ENCODE measurements around the gene PLK3. TPM values are rescaled to one million over a fixed set of nuclear protein-coding genes. Genes with fewer than 3 reads are reported as not detected.
"Not testable (repeated sequence)": the region's sequence is repeated elsewhere in the genome, so short reads cannot be mapped to it uniquely, and the experiment has no call there.

The PLK3 gene
- polyA plus RNA-seq, 3 donors: 5.9 to 8.0 (median 7.7) TPM

DNA sequence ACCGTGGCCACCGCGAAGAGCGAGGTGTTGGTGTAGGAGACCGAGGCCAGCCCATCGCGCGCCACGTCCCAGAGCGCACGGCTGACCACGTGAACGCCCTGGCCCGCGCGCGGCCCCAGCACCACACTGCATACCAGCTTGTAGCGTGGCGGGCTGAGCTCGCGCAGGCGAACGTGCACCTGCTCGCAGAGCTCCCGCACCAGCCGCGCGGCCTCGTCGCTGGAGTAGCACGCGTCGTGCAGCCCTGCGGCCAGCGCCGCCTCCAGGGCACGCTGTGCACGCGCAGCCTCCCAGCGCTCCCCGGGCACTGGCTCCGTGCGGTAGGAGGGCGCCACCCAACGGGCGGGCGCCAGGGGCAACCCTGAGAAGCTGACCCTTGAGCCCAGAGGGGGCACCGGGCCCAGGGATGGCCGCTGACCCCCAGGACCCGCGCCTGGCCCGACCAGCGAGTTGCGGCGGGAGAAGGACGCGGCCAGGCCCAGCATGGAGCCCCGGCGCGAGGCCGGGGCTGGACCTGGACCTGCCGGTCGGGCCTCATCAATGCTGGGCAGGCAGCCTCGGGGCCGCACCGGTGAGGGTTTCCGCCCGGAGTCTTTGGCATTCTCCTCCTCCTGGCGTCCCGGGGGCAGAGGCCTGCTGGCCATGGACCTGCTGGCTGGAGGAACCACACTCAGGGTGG lies 6.0 kb downstream of the PLK3 start:
- no peak for DNase-seq (ENCODE audit: extremely low read depth in 1 of 11, low read depth in 9 of 11, low spot score in 4 of 11)

DNA sequence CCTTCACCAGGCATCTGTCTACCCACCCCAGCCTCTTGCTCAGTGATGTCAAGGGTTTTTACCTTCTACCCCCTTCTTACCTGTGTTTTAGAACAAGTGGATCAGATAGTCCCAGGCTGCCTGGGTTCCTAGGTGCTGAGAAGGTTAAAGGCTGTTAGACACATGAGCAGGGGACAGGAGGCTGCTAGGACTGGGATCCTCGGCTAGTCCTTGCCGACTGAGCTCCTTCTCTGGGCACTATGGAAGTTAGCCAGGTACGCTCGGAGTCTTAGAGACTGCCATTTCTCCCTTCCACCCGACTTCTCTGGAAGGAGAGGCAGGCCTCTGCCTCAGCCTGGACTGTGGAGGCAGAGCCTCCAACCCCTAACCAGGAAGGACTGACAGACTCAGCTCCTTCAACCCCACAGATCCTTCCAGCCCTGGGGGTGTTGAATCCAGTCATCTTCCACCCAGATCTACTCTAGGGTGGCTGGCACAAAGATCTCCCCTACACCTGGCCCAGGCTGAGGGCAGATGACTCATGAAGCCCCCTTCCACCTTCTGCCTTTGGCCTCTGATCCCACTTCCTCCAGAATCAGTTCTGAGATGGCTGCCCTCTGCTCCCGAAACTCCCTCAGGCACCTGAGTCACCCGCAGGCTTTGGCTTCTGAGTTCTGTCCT lies 6.7 kb downstream of the PLK3 start, which contains the start of gene DYNLT4:
Gene DYNLT4, minus strand, starts transcription at position 648 of the 660 bp plus-strand sequence. CDS start 683 bp downstream, outside the sequence.
- no peak for DNase-seq (ENCODE audit: extremely low read depth in 1 of 11, low read depth in 9 of 11, low spot score in 4 of 11)

GRCh38 chr1:44807364-44808062 lies 7.3 kb downstream of the PLK3 start:
- DNase-seq (ENCODE audit: extremely low read depth in 1 of 11, low read depth in 9 of 11, low spot score in 4 of 11): peak in 9 of 11 donors; percentile 83 to 93 (median 89)

DNA sequence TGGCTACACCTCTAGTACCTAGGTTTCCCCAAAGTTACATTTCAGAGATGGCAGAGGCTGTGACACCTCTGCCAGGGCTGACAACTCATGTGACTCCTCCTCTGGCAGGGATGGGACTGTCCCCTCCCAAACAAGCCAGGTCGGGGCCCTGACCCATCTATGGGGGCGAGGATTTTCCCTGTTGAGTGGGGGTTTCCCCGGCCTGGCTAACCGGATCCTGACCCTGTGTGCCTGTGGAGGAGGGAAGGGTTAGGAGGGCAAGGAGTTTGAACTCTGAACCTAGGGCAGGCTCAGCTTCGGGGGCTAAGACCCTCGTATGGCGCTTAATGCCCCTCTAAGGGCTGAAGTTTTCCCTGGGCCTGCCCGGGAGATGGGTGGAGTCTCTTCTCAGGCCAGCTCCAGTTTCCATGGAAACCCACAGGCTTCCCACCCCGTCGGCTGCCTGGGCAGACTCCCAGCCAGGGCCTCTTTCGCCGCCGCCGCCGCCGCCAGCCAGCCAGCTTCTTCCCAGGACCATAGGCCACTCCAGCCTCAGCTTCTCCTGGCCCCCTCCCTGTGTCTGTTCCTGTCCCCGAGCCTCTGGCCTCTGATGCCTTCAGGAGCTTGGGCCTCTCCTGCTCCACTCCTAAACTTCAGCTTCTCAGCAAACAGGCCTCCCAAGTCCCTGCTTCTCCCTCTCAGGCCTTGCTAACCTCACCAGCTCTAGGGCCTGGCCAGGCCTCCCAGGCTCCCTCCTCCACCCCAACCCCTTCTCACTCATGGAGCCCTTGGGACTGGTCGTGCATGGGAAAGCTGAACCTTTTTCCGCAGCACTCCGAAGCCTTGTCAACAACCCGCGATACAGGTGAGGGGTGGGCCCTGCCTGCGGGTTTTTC lies 8.1 kb downstream of the PLK3 start, which contains the start of gene BTBD19:
Gene BTBD19, plus strand, starts transcription at position 461 of the 875 bp plus-strand sequence. Its CDS starts 298 bp downstream, at position 759.
- DNase-seq (ENCODE audit: extremely low read depth in 1 of 11, low read depth in 9 of 11, low spot score in 4 of 11): peak in 8 of 11 donors; percentile 74 to 90 (median 86)

- DNase-seq (ENCODE audit: extremely low read depth in 1 of 11, low read depth in 9 of 11, low spot score in 4 of 11): no peak
Observed at GRCh38 chr1:44808938-44809917, 9.1 kb downstream of the PLK3 start.

- DNase-seq (ENCODE audit: extremely low read depth in 1 of 11, low read depth in 9 of 11, low spot score in 4 of 11): no peak
Observed at GRCh38 chr1:44810101-44810761, 10.1 kb downstream of the PLK3 start.

DNA sequence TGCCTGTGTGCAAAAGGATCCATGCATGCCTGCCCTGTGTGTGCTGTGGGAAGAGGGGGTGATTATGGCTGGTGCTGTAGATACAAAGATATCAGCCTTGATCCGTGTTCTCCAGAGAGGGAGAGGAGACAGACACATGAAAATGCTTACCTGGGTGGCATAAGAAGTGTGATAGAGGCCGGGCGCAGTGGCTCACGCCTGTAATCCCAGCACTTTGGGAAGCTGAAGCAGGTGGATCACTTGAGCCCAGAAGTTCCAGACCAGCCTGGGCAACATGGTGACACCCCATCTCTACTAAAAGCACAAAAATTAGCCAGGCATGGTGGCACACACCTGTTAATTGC lies 10.6 kb downstream of the PLK3 start:
- not testable (repeated sequence) for DNase-seq (ENCODE audit: extremely low read depth in 1 of 11, low read depth in 9 of 11, low spot score in 4 of 11)

DNA sequence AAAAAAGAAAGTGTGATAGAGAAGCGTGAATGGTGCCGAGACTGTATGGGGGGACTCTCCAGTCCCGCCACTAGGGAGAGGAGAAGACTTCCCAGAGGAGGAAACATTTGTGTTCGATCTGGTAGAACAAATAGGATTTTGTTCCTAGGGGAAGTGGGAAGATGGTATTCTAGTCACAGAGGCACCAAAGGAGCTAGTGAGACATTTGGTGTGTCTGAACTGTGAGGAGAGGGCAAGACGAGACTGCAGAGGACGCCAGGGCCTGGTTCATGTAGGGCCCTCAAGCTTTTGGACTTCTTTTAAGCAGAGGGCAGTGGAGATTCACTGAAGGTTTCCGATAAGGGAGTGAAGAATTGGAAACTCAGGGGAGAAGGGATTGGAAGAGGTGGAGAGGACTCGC lies 11.1 kb downstream of the PLK3 start:
- DNase-seq (ENCODE audit: extremely low read depth in 1 of 11, low read depth in 9 of 11, low spot score in 4 of 11): no peak

DNA sequence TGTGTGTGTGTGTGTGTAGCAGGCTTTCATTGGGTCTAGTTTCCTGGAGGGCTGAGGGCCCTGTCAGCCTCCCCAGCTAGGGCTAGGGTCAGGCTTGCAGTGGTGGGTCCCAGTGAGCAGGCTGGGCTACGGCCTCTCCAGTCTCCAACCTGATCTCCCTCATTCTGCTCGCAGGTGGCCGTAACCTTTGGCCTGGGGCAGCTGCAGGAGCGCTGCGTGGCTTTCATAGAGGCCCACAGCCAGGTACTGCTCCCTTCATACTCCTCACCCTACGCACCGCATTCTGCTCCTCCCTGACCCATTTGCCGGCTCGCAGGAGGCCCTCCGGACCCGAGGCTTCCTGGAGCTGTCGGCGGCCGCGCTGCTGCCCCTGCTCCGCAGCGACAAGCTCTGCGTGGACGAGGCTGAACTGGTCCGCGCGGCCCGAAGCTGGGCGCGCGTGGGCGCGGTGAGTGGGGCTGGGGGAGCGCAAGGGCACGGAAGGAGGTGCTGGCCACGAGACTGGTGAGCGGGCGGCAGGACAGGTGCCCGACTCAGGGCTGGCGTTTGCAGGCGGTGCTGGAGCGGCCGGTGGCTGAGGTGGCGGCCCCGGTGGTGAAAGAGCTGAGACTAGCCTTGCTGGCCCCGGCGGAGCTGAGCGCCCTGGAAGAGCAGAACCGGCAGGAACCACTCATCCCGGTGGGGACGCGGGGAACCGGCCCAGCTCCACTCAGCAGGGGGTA lies 12.8 kb downstream of the PLK3 start:
- DNase-seq (ENCODE audit: extremely low read depth in 1 of 11, low read depth in 9 of 11, low spot score in 4 of 11): peak in 1 of 11 donors; percentile 20

DNA sequence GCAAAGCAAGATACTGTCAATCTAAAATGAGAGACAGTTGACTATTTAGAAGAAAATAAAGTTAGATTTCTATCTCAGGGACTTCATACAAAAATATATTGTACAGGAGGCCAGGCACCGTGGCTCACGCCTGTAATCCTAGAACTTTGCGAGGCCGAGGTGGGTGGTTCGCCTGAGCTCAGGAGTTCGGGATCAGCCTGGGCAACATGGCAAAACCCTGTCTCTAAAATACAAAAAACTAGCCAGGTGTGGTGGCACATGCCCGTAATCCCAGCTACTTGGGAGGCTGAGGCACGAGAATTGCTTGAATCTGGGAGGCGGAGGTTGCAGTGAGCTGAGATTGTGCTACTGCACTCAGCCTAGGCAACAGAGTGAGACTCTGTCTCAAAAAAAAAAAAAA lies 15.7 kb downstream of the PLK3 start:
- not testable (repeated sequence) for DNase-seq (ENCODE audit: extremely low read depth in 1 of 11, low read depth in 9 of 11, low spot score in 4 of 11)

DNA sequence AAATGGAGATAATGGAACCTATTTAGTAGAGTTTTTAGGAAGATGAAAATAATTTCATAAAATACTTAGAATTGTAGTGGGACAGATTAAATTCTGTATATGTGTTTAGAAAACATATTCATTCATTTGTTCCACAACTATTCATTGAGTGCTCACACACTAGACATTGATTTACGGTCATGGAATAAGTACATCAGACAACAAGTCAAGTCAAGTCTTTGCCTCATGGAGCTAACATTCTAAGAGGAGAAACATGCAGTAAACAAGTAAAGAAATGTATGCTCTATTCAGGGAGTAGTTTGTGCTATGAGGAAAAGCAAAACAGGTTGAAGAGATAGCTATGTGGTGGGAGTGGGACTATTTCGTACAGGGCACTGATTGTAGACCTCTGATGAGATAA lies 17.1 kb downstream of the PLK3 start:
- no peak for DNase-seq (ENCODE audit: extremely low read depth in 1 of 11, low read depth in 9 of 11, low spot score in 4 of 11)

DNA sequence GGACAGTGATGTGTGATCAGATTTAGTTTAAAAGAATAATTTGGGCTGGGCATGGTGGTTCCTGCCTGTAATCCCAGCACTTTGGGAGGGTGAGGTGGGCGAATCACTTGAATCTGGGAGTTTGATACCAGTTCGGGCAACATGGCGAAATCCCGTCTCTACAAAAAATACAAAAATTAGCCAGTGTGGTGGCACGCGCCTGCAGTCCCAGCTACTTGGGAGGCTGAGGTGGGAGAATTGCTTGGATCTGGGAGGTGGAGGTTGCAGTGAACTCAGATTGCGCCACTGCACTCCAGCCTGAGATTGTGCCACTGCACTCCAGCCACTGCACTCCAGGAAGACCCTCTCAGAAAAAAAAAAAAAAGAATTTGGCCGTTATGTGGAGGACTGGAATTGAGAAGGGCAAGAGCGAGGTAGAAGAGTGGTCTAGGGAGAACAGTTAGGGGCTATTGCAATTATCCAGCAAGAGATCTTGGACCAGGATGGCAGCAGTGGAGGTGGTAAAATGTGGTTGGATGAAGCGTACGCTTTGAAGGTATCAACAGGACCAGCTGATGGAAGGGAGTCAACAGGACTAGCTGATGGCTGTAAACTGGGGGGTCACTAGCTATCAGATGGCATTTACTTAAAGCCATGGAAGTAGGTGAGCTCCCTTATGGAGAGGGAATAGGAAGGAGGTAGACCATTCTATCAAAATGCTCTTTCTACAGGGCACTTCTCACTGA lies 17.8 kb downstream of the PLK3 start:
- no peak for DNase-seq (ENCODE audit: extremely low read depth in 1 of 11, low read depth in 9 of 11, low spot score in 4 of 11)

DNA sequence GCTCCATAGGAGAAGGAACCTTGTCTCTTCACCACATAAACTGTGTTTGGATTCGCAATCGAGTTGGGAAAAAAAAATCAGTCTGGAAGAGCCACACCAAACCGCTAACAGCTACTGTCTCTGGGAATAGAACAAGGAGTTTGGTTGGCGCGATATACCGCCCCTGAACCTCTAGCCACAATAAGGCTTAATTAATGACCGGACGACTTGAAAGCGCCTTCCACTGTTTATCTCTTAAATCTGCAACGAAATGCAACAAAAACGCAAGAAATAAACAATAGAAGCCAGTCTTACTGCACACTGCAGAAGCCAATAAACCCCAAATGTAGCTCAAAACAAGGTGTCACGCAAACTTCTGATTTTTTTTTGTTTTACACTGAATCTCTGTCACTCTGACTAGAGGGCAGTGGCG lies 19.0 kb downstream of the PLK3 start:
- no peak for DNase-seq (ENCODE audit: extremely low read depth in 1 of 11, low read depth in 9 of 11, low spot score in 4 of 11)

DNA sequence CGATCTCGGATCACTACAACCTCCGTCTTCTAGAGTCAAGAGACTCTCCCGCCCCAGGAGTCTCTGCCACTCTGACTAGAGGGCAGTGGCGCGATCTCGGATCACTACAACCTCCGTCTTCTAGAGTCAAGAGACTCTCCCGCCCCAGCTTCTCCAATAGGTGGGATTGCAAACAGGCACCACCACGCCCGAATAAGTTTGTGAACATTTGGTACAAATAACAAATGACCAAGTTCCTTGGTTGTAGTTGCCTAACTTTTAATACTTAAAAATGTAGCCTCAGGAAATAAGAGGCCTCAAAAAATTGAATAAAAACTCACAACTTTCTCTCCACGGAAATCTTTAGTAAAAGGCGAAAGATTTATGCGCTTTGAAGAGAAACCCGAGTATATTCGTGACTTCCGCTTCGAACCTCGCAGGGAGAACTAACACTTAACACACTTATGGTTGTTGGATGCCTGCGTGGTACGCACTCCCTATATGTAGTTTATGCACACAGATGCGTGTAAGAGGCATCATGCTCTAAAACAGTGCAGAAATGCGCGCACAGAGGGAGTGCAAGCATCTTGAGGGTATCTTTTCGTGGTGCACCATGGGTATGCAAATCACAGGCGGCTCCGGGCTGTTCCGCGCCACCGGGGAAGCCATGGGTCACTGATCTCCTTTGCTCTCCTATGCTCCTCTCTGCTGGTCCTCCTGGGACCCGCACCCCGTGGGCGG lies 19.6 kb downstream of the PLK3 start:
- peak in 7 of 11 donors; percentile 67 to 84 (median 79) for DNase-seq (ENCODE audit: extremely low read depth in 1 of 11, low read depth in 9 of 11, low spot score in 4 of 11)

Data from renal cortex interstitium (tissue), 11 donors.